22Rv1 (cell line): ENCODE results near the gene ZNF3.

ENCODE experiments used
- H3K27ac ChIP-seq: fragments of 450-650 bp; 2 replicates; pipeline ENCODE4 v1.5.1; 2017
- CTCF ChIP-seq: fragments of 450-650 bp; IDR thresholded peaks from 2 replicates; pipeline ENCODE4 v1.5.1; 2017; ENCODE audit warnings: mild to moderate bottlenecking
- ZFX ChIP-seq: fragments of 450-650 bp; IDR thresholded peaks from 2 replicates; pipeline ENCODE4 v1.6.1; 2017; ENCODE audit warnings: antibody characterized with exemption, borderline replicate concordance

Gene ZNF3

GRCh38 chr7:100100420-100101015, 19.0 kb upstream of the ZNF3 start:
- TF ChIP-seq CTCF = no peak
- TF ChIP-seq ZFX = no peak
- H3K27ac ChIP-seq = peak overlapping the region; percentile 100

DNA sequence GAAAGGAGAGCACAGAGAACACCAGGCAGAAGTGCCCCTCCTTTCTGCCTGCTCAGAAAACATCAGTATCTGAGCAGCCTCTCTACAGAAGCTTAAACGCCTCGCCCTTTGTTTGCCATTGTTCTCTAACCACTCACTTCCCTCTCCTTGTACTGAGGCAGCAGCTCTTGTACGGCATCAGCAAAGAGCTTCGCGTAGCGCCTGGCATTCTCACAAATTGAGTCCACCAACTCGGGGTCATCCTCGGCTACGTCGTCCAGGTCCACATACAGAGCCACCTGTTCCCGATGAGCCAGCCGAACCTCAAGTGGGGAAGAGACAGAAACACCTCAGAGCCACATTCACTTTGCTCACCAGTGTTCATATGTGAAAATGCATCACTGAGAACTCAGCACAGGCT, 17.9 kb upstream of the ZNF3 start:
- peak overlapping the region; percentile 100 for H3K27ac ChIP-seq
- TF ChIP-seq CTCF (no peak), ZFX (no peak)

DNA sequence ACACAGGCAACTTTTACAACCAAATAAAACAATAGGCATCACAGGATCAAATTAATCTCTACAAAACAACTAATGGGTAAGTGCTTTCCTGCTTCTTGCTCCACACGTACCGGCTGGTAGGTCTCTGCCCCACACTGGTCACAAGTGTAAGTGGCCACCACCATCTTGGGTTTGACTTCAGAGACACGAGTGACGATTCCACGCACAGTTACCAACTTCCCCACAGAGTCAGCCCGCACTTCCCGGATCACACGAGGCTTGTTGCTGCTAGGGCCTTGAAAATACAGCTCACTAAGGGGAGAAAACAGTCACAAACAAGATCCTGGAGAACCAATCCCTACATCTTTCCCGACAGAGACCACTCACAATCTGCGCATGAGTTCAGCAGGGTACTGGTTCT, 17.4 kb upstream of the ZNF3 start:
- TF ChIP-seq ZFX = no peak
- no peak for TF ChIP-seq CTCF
- H3K27ac ChIP-seq = peak overlapping the region; percentile 100

DNA sequence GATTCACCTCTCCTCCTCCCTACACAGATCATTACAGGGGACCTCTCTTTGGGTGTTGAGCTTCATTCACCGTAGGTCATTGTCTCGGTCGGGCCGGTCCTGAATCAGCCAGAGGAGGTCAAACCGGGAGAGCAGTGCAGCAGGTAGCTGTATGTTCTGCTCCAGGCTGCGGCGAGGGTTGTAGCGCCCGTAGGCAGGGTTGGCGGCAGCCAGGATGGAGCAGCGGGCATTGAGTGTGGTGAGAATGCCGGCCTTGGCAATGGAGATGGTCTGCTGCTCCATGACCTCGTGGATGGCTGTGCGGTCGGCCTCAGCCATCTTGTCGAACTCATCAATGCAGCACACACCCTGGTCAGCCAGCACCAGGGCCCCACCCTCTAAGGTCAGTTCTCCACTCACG, 14.2 kb upstream of the ZNF3 start:
- peak overlapping the region; percentile 82; the same call in 1 of the 2 replicates for H3K27ac ChIP-seq
- TF ChIP-seq CTCF (no peak), ZFX (no peak)

GRCh38 chr7:100095289-100095688, 13.8 kb upstream of the ZNF3 start:
- TF ChIP-seq CTCF (no peak), ZFX (no peak)
- H3K27ac ChIP-seq = peak overlapping the region; percentile 82

- peak overlapping the region; percentile 82 for H3K27ac ChIP-seq
- TF ChIP-seq ZFX = no peak
- TF ChIP-seq CTCF = no peak
Measured at GRCh38 chr7:100093925-100094486, 12.5 kb upstream of the ZNF3 start.

GRCh38 chr7:100093498-100093897, 12.0 kb upstream of the ZNF3 start:
- no peak for TF ChIP-seq ZFX
- TF ChIP-seq CTCF = no peak
- H3K27ac ChIP-seq = peak overlapping the region; percentile 82
